Measurements from ENCODE around the gene TMEM86A. TPM values are rescaled to one million over a fixed set of nuclear protein-coding genes. Genes with fewer than 3 reads are reported as not detected.
A peak's percentile ranks its signal among the peaks of the same experiment; 100 is the strongest.

The TMEM86A gene
- total RNA-seq, 4 donors from 2014 or later, result 5.8 to 13.2 (median 6.2) TPM

GRCh38 chr11:18704698-18705097 lies 6.1 kb downstream of the TMEM86A start:
- no peak overlapping the region for H3K27ac ChIP-seq
- TF ChIP-seq POLR2A (IDR thresholded peaks at IDR 0.05) (no peak), CTCF (IDR thresholded peaks at IDR 0.05) (no peak)
- WGBS, 2 donors, result 8 to 22% methylated on average over 1 of the region's 1 CpG
- H3K36me3 ChIP-seq, result peaks cover 0 to 7% of the 10 kb centered on the region in 2 donors
- no peak overlapping the region for H3K4me3 ChIP-seq (replicated peaks in 1 of 3)
- DNase-seq, result peak; percentile 59 to 66
- intact Hi-C loops (cut with DNase I), result loop anchor here (5.0 kb wide), 1 partner anchor 72 kb away; the partner anchor contains the start of gene SPTY2D1
- no peaks in the 10 kb centered on the region for H3K27me3 ChIP-seq
- no peaks in the 10 kb centered on the region for H3K9me3 ChIP-seq
- peaks cover 18 to 25% of the 10 kb centered on the region in 2 donors for H3K4me1 ChIP-seq

- no peaks in the 10 kb centered on the region for H3K27me3 ChIP-seq
- peaks cover 17% of the 10 kb centered on the region in 2 donors for H3K4me1 ChIP-seq
- peak overlapping the region; percentile 70 to 80 (median 73) for H3K27ac ChIP-seq
- 0 to 1% methylated on average over 1 to 21 of the region's 46 CpGs for WGBS, 2 donors
- DNase-seq, result peak; percentile 49 to 61
- H3K9me3 ChIP-seq, result no peaks in the 10 kb centered on the region
- peak overlapping the region in 2 of 3 donors; percentile 33 to 61 for H3K4me3 ChIP-seq (replicated peaks in 1 of 3)
- TF ChIP-seq CTCF (IDR thresholded peaks at IDR 0.05) (no peak), POLR2A (IDR thresholded peaks at IDR 0.05) (no peak)
- intact Hi-C loops (cut with DNase I), result no loop called here
- peaks cover 0 to 7% of the 10 kb centered on the region in 2 donors for H3K36me3 ChIP-seq
These were observed 7.2 kb downstream of the TMEM86A start for GRCh38 chr11:18705651-18706281.

GRCh38 chr11:18706330-18707243 lies 8.0 kb downstream of the TMEM86A start:
- H3K27me3 ChIP-seq, result no peaks in the 10 kb centered on the region
- TF ChIP-seq CTCF (IDR thresholded peaks at IDR 0.05), result no peak
- peak in 1 of 2 donors; percentile 47 for TF ChIP-seq POLR2A (IDR thresholded peaks at IDR 0.05)
- intact Hi-C loops (cut with DNase I), result no loop called here
- peak; percentile 79 to 81 for DNase-seq
- H3K36me3 ChIP-seq, result peaks cover 0 to 5% of the 10 kb centered on the region in 2 donors
- H3K27ac ChIP-seq, result peak overlapping the region; percentile 70 to 80 (median 73)
- WGBS, 2 donors, result 8 to 10% methylated on average over 31 to 33 of the region's 34 CpGs
- no peaks in the 10 kb centered on the region for H3K9me3 ChIP-seq
- peak overlapping the region in 2 of 3 donors; percentile 33 to 61 for H3K4me3 ChIP-seq (replicated peaks in 1 of 3)
- H3K4me1 ChIP-seq, result peaks cover 17% of the 10 kb centered on the region in 2 donors

GRCh38 chr11:18707811-18708340 lies 9.3 kb downstream of the TMEM86A start:
- H3K27ac ChIP-seq, result no peak overlapping the region
- no peaks in the 10 kb centered on the region for H3K27me3 ChIP-seq
- intact Hi-C loops (cut with DNase I), result no loop called here
- no peak for DNase-seq
- H3K4me1 ChIP-seq, result peaks cover 17% of the 10 kb centered on the region in 2 donors
- H3K36me3 ChIP-seq, result no peaks in the 10 kb centered on the region
- 86 to 90% methylated on average over 9 to 11 of the region's 12 CpGs for WGBS, 2 donors
- no peak for TF ChIP-seq CTCF (IDR thresholded peaks at IDR 0.05)
- no peak for TF ChIP-seq POLR2A (IDR thresholded peaks at IDR 0.05)
- H3K4me3 ChIP-seq (replicated peaks in 1 of 3), result no peak overlapping the region
- no peaks in the 10 kb centered on the region for H3K9me3 ChIP-seq

Data from thyroid gland (tissue), 4 donors.